Dermis microvascular lymphatic vessel endothelial cell (primary cell): Measurements from ENCODE around the gene DRG2. TPM values are rescaled to one million over a fixed set of nuclear protein-coding genes. Genes with fewer than 3 reads are reported as not detected.

Experiments used
- DNase-seq, 2 donors: peaks; one replicate each; pipeline versions ENCODE4 v3.0.0 to v3.0.0-alpha.2; 2010; ENCODE audit warnings: low read depth in 2 of 2
- total RNA-seq: library from RNA; depleted of rRNA; stranded (reverse); fragments of >200 nt; gene quantifications from 2 replicates; pipeline ENCODE4 v1.2.1, GENCODE V29; 2014

Gene DRG2
- total RNA-seq, 1 donor from 2014 or later, result 27.6 TPM

GRCh38 chr17:18074566-18075272 is 13.0 kb upstream of the DRG2 start:
- no peak for DNase-seq

DNA sequence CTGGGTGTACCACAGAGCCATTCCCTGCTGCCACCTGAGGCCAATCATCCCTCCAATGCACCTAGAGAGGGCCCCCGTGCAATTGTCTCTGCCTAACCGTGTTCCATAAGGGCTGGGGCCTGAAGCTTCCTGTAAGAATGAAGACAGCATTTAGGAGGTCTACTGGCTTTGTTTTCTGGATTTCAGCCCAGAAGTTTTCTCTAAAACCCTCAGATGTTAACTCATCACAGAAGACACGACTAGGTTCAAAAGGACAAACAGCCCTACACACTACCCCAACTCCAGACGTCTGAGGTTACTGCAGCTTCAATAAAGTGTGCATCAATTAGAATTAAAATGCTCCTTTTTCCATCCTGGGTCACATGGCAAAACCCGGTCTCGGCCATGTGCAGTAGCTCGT is 10.8 kb upstream of the DRG2 start:
- no peak for DNase-seq

- no peak for DNase-seq
Measured at GRCh38 chr17:18079543-18079942, 8.2 kb upstream of the DRG2 start.

- DNase-seq, result no peak
Measured at GRCh38 chr17:18084256-18084655, 3.5 kb upstream of the DRG2 start.

DNA sequence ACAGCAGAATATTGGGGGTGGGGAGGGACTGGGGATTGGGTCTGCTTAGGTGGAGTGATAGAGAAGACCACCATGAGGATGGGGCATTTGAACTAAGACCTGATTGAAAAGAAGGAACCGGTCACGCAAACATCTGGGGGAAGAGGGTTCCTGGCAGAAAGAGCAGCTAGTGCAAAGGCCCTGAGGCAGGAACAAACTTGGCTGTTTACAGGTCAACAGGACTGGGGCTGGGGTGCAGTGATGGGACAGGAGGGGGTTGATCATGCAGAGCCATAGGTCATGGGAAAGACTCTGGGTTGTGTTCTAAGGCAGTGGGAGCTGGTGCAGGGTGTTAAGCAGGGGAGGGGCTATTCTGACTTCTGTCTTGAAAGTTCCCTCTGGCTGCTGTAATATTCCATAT is 1.9 kb downstream of the DRG2 start:
- DNase-seq, result no peak

DNA sequence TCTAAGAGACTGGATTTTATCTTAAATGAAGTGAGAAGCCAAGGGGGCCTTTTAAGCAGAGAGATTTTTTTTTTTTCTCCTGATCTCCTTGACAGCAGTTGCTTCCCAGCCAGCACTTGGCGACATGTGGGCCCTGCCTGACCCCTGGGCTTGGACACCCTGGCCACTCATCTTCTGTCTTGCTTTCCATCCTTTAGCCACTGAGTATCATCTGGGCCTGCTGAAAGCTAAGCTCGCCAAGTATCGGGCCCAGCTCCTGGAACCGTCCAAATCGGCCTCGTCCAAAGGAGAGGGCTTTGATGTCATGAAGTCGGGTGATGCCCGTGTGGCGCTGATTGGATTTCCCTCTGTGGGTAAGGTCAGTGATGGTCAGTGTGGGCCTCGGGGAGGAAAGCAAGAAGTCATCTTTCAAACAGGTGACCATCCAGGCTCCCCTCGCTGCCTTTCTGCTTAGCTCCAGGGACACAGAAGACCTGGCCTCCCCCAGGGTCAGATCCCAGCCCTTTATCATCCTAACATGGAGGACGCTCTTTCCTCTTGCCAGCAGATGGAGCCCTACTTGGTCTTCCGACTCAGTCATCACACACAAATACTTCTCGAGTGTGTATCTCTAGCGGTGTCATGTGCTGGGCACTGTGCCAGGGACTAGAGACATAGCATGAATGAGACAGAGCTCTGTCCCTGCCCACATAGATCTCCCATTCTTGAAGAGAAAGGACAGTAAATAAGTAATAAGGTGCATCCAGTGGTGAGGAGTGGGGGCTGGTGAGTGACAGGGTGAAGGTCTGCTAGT is 6.1 kb downstream of the DRG2 start:
- DNase-seq, result peak in 1 of 2 donors; percentile 71

DNA sequence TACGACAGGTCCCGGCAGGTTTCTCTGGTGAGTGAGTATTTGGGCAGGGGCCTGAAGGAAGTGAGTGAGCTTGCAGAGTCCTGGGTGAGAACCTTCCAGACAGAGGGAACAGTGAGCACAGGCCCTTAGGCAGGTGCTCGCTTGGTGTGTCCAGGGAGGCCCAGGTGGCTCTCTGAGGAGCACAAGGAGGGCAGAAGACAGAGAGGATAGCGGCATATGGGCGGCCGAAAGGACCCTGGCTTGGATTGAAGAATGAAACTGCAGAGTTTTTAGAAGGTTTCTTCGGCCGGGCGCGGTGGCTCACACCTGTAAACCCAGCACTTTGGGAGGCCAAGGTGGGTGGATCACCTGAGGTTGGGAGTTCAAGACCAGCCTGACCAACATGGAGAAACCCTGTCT is 6.7 kb downstream of the DRG2 start:
- DNase-seq, result no peak

- DNase-seq, result no peak
Measured at GRCh38 chr17:18099516-18099915, 11.8 kb downstream of the DRG2 start.

- no peak for DNase-seq
Measured at GRCh38 chr17:18100616-18101015, 12.9 kb downstream of the DRG2 start.

DNA sequence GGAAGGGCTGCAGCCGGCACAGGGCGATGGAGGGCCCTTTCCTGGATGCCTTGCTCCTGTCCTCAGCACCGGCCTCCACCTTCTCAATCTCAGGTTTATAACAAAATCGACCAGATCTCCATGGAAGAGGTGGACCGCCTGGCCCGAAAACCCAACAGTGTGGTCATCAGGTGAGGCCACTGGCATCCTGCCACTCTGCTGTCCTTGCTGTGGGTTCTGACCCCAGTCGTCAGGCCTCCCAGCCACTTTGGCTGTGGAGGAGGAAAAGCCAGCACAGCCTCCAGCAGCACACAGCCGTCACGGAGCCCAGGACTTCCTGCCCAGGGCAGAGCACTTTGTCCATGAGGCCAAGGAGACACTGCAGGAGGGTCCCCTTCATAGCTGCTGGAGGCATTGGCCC is 14.1 kb downstream of the DRG2 start:
- DNase-seq, result no peak

DNA sequence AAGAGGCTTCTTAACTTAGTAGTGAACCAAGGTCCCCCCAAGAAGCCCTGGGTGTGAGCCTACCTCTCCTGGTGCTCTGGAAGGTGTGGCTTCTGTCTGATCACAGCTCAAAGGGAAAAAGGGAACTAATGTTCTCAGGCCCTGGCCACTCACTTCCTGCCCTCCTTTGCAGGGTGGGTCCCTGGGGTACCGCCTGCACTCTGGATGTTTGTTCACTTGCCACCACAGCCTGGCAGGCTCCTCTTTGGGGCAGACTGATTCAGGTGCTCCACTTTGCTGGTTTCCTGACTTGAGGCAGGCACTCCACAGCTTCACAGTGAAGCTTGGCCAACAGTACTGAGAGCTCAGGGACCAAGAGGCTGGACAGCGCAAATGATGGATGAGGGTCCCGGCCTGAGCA is 14.9 kb downstream of the DRG2 start:
- no peak for DNase-seq

- DNase-seq, result no peak
Measured at GRCh38 chr17:18105027-18105426, 17.3 kb downstream of the DRG2 start.

DNA sequence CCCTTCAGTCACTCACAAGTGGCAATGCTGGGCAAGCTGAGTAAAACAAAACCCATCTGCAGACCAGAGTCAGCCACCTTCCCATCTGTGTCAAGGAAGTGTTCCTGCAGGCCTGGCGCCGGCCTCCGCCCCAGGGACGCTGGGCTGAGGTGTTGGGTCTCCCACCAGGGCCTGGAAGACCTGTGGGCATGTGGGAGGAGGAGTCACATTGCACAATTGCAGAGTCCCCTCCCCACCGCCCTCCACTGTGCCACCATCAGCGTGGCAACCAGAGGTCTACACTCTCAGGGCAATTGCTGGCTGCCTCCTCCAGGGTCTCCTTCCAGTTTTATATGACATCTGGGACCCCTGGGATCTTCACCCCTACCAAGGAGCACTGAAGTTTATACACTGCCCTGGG is 17.8 kb downstream of the DRG2 start:
- DNase-seq, result no peak

DNA sequence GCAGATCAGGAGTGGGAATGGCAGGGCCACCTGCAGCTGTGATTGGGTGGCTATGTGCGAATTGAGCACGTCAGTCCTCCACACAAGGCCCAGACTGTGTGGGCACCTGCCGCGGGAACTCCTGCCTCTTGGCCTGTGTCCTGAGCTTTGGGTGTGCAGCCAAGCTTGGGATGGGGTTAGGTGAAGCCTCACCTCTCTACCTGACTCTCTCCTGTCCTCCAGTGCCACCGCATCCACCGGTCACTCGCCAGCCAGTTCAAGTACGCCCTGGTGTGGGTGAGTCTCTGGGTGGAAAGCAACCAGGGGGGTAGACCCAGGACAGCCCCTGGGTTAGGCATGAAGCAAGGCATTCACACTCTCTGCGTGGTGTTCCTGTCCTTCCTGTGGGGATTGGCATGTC is 18.5 kb downstream of the DRG2 start:
- DNase-seq, result no peak

GRCh38 chr17:18107061-18107790 is 19.5 kb downstream of the DRG2 start:
- no peak for DNase-seq

DNA sequence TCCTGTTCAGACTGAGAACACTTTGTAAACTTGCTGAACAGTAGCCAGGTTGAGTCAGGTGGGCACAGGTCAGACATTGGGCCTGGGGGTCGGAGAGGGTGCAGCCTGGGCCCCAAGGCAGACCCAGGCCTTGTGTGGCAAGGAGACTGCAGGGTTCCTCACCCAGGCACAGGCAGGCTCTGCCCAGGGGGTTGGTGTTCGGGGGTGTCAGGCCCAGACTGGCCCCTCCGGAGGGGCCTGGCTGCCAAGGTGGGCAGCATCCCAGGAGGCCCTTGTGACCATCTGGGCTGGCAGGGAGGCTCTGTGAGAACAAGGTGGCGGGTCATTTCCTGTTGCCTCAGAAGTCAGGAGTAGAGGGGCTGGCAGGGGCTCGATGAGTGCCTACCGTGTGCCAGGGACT is 20.2 kb downstream of the DRG2 start:
- no peak for DNase-seq

DNA sequence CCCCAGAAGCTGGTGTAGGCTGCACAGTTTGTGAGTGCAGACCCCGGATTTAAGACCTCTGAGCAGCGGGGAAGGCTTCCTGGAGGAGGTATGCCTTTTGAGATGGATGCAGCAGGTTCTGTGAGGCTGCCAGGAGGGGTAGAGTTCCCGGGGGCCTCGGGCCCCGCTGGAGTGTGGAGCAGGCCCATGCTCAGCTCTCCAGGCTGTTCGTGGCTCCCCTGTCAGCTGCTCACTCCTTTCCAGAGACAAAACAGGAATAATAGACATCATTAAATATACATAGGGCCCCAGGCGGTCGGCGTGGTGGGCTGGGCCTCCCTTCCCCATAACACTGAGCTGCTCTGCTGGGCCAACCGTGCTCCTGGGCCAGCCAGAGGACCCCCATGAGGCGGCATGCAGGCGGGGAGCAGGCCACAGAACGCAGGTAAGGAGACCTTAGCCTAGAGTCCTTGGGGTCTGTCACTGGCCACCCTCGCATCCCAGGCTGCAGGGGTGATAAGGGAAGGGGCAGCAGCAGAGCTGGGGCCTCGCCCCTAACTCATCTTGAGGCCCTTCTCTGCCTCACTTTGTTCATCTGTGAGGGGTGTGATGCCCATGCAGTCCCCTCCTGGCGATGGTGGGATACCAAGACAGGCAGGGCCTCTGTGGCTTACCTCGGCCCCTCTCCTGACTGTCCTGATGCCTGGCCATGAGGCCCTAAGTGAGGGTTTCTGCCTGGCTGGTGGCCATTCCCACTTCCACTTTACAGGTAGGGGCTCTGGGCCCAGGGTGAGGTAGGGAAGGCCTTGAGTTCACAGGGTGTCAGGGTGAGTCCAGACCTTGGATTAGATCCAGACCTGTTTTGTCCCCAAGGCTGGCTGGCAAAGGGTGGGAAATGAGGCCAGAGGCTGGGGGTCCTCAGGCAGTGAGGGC is 20.9 kb downstream of the DRG2 start, which contains the start of gene MYO15A:
Gene MYO15A (plus strand): TSS at position 356 of the 912 bp plus-strand sequence. CDS start 10,045 bp downstream, outside the sequence.
- DNase-seq, result no peak

DNA sequence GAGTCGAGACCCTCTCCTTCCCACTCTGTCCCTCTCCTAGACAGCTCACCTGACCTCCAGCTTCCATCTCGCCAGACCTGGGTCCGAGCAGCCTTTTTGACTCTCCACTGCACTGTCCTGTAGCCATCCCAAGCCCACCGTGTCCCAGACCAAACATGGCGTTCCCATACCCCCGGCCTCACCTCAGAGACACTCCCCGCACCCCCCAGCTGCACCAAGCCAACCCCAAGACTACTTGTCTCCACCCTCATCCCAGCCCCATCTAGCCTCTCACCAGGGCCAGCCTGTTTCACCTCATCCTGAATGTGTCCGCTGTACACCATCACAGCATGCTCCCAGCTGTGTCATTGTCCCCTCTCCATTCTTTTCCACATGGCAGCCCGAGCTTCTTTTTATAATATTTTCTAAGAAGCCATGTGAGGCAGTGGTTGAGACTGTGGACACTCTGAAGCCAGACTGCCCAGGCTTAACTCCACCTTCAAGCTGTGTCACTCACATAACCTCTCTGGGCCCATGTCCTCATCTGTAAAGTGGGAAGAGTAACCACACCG is 22.3 kb downstream of the DRG2 start:
- DNase-seq, result no peak

DNA sequence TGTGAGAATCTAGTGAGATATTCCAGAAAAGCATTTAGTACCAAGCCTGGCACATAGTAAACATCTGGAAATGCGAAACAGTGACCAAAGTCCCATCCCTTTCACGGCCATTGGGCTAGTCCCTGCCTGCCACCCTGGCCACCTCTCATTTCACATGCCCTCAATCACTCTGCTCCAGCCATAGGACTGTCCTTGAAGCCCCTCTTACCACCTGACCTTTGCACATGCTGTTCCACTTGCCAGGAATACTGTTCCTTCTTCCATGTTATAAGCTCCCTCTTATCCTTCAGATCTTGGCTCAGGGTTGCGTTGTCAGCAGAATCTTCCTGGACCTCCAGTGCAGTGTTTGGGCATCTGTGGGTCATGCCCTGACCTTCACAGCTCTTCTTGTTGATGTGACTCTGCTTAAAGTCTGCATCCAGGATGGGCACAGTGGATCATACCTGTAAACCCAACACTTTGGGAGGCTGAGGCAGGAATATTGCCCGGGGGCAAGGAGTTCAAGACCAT is 22.9 kb downstream of the DRG2 start:
- DNase-seq, result no peak

DNA sequence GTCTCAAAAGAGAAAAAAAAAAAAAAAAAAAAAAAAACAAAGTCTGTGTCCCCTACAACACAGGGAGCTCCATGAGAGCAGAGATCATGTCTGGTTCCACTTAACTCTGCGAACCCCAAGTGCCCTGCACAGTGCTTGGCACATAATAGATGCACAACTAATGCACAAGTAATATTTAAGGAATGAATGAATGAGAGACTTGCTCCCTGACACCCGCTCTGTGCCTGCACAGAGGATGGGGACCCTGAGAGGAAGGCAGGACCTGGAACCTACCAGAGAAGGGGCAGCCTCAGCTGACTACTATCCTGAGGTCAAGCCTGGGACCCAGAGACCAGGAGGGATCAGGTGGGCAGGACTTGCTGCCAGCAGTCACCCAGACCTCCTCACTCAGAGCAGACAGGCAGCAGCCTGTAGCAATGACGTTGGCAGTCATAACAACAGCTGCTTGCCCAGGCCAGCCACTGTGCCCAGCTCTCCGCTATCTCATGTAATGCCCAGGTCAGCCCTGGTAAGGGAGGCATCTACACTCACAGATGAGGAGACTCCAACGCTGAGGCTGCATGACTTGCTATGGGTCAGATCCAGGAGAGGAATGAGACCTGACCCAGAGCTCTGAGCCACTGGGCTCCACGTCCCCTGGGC is 23.7 kb downstream of the DRG2 start:
- DNase-seq, result no peak
